Prostate gland (tissue), 2 donors: Measurements from ENCODE around the gene PHTF2.

Experiments used
- POLR2A ChIP-seq: fragments of 450-650 bp; IDR thresholded peaks from one replicate; pipeline ENCODE4 v1.6.1; 2016; ENCODE audit warnings: antibody characterized with exemption, mild to moderate bottlenecking
- POLR2AphosphoS5 ChIP-seq: sonication (generic); formaldehyde crosslinking; IDR thresholded peaks from one replicate; pipeline ENCODE4 v1.6.1; 2017; ENCODE audit warnings: antibody characterized with exemption
- TF ChIP-seq, protein P1 (sequence below), 4 experiments: fragments of 200-600 bp in 2 of 4; fragments of 450-650 bp in 2 of 4; sonication (generic) in 2 of 4; IDR thresholded peaks; 1 replicate in 3 of 4; 2 replicates in 1 of 4; pipeline ENCODE4 v1.5.1; 2016 to 2019; ENCODE audit warnings: antibody characterized with exemption in 4 of 4, mild to moderate bottlenecking in 2 of 4, moderate library complexity in 2 of 4

DNA sequence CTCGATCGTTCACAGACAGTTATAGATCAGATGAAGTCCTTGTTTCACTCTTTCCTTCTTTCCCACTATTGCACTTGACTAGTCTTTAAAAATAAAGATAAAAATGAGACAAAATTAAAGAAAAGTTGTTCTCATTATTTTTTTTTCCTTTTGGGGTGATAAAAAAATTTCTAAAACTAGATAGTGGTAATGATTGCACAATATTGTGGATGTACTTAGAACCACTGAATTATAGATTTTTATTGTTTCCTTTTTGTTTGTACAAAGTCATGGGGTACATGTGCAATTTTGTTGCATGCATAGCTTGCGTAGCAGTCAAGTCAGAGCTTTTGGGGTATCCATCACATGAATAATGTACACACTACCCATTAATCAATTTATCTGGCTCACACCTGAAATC, 97.3 kb downstream of the PHTF2 start:
- TF ChIP-seq, protein P1, sequence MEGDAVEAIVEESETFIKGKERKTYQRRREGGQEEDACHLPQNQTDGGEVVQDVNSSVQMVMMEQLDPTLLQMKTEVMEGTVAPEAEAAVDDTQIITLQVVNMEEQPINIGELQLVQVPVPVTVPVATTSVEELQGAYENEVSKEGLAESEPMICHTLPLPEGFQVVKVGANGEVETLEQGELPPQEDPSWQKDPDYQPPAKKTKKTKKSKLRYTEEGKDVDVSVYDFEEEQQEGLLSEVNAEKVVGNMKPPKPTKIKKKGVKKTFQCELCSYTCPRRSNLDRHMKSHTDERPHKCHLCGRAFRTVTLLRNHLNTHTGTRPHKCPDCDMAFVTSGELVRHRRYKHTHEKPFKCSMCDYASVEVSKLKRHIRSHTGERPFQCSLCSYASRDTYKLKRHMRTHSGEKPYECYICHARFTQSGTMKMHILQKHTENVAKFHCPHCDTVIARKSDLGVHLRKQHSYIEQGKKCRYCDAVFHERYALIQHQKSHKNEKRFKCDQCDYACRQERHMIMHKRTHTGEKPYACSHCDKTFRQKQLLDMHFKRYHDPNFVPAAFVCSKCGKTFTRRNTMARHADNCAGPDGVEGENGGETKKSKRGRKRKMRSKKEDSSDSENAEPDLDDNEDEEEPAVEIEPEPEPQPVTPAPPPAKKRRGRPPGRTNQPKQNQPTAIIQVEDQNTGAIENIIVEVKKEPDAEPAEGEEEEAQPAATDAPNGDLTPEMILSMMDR (IDR thresholded peaks at IDR 0.05), result no peak
- TF ChIP-seq POLR2A (no peak), POLR2AphosphoS5 (no peak)
